ENCODE data around the gene RDH5. TPM values are rescaled to one million over a fixed set of nuclear protein-coding genes. Genes with fewer than 3 reads are reported as not detected.

The RDH5 gene
- total RNA-seq (2014; rRNA removed; shearing (Covaris generic)) = 15.4 and 27.2 TPM in 2 replicates
- 15.6 and 17.6 TPM in 2 replicates for polyA plus RNA-seq (2016; fragmentation: Nextera tagmentation; extraction: Ambion mirVana)

GRCh38 chr12:55720071-55720564 is at the start of gene RDH5:
RDH5 (plus strand) TSS chr12:55720393; CDS start chr12:55721185, 792 bp downstream.
- no peaks in the 10 kb centered on the region for H3K27me3 ChIP-seq (replicated peaks; ENCODE audit: insufficient read depth)
- H3K9ac ChIP-seq = peak within 1 kb of the TSS; percentile 65
- no peak within 1 kb of the TSS for H2AFZ ChIP-seq
- H3F3A ChIP-seq (ENCODE audit: insufficient read depth) = peaks cover 89% of the 10 kb centered on the region
- no peaks in the 10 kb centered on the region for H3K9me3 ChIP-seq (ENCODE audit: low read depth)
- H3K79me2 ChIP-seq (ENCODE audit: insufficient read depth) = 0 out of 2 replicates have a peak, but pooled peaks cover 4% of the 10 kb centered on the region
- peaks cover 63% of the 10 kb centered on the region for H3K4me1 ChIP-seq (ENCODE audit: insufficient read depth)
- peak within 1 kb of the TSS; percentile 90 for H3K4me2 ChIP-seq (ENCODE audit: unreplicated experiment)
- H3K9me2 ChIP-seq (ENCODE audit: insufficient read depth) = no peaks in the 10 kb centered on the region
- DNase-seq = peak; percentile 94
- peak within 1 kb of the TSS; percentile 65 for H3K4me3 ChIP-seq
- H3K36me3 ChIP-seq (ENCODE audit: low read depth) = peaks cover 20% of the 10 kb centered on the region
- H4K20me1 ChIP-seq (ENCODE audit: insufficient read depth) = no peaks in the 10 kb centered on the region
- H3K27ac ChIP-seq = peak within 1 kb of the TSS; percentile 81
- TF ChIP-seq EZH2phosphoT487 (IDR thresholded peaks at IDR 0.05; ENCODE audit: insufficient read depth, low read depth) (no peak), EZH2 (IDR thresholded peaks at IDR 0.05; ENCODE audit: insufficient read depth, poor library complexity, severe bottlenecking) (no peak)
- 8% methylated on average over 6 of the region's 6 CpGs for WGBS, 2 experiments (ENCODE audit: low coverage in 1 of 2, low lambda C conversion rate in 2 of 2, missing lambda C conversion rate in 2 of 2)
- in situ Hi-C loops (cut with MboI) = no loop called here

- Histone ChIP-seq H3K4me2 (ENCODE audit: unreplicated experiment) (no peak overlapping the region), H3K9me2 (ENCODE audit: insufficient read depth) (no peaks in the 10 kb centered on the region), H3F3A (ENCODE audit: insufficient read depth) (no peaks in the 10 kb centered on the region), H2AFZ (no peak overlapping the region), H3K36me3 (ENCODE audit: low read depth) (no peaks in the 10 kb centered on the region), H3K79me2 (ENCODE audit: insufficient read depth) (no peaks in the 10 kb centered on the region), H3K9ac (no peak overlapping the region), H3K4me1 (ENCODE audit: insufficient read depth) (no peaks in the 10 kb centered on the region), H3K9me3 (ENCODE audit: low read depth) (no peaks in the 10 kb centered on the region), H3K4me3 (no peak overlapping the region), H3K27ac (no peak overlapping the region), H4K20me1 (ENCODE audit: insufficient read depth) (no peaks in the 10 kb centered on the region), H3K27me3 (replicated peaks; ENCODE audit: insufficient read depth) (no peaks in the 10 kb centered on the region)
- in situ Hi-C loops (cut with MboI) = no loop called here
- TF ChIP-seq EZH2phosphoT487 (IDR thresholded peaks at IDR 0.05; ENCODE audit: insufficient read depth, low read depth) (no peak), EZH2 (IDR thresholded peaks at IDR 0.05; ENCODE audit: insufficient read depth, poor library complexity, severe bottlenecking) (no peak)
- DNase-seq = no peak
- 16 to 24% methylated on average over 4 of the region's 4 CpGs for WGBS, 2 experiments (ENCODE audit: low coverage in 1 of 2, low lambda C conversion rate in 2 of 2, missing lambda C conversion rate in 2 of 2)
These were observed 48.4 kb upstream of the RDH5 start for GRCh38 chr12:55671746-55672145.

- no peak for DNase-seq
- in situ Hi-C loops (cut with MboI) = no loop called here
These were observed 46.6 kb upstream of the RDH5 start for GRCh38 chr12:55673638-55674037.

GRCh38 chr12:55675666-55676065 is 44.5 kb upstream of the RDH5 start:
- H3K79me2 ChIP-seq (ENCODE audit: insufficient read depth) = no peaks in the 10 kb centered on the region
- no peak for DNase-seq
- no peaks in the 10 kb centered on the region for H3K27me3 ChIP-seq (replicated peaks; ENCODE audit: insufficient read depth)

More at GRCh38 chr12:55673638-55674037, 46.6 kb upstream of the RDH5 start:
- Histone ChIP-seq H3K9ac (no peak overlapping the region), H3K36me3 (ENCODE audit: low read depth) (no peaks in the 10 kb centered on the region), H4K20me1 (ENCODE audit: insufficient read depth) (no peaks in the 10 kb centered on the region), H3K27ac (no peak overlapping the region), H3K4me1 (ENCODE audit: insufficient read depth) (no peaks in the 10 kb centered on the region), H2AFZ (no peak overlapping the region), H3K4me2 (ENCODE audit: unreplicated experiment) (no peak overlapping the region), H3K27me3 (replicated peaks; ENCODE audit: insufficient read depth) (no peaks in the 10 kb centered on the region), H3K9me2 (ENCODE audit: insufficient read depth) (no peaks in the 10 kb centered on the region), H3K79me2 (ENCODE audit: insufficient read depth) (no peaks in the 10 kb centered on the region), H3K4me3 (no peak overlapping the region), H3F3A (ENCODE audit: insufficient read depth) (no peaks in the 10 kb centered on the region), H3K9me3 (ENCODE audit: low read depth) (no peaks in the 10 kb centered on the region)
- TF ChIP-seq EZH2phosphoT487 (IDR thresholded peaks at IDR 0.05; ENCODE audit: insufficient read depth, low read depth) (no peak), EZH2 (IDR thresholded peaks at IDR 0.05; ENCODE audit: insufficient read depth, poor library complexity, severe bottlenecking) (no peak)

More at GRCh38 chr12:55675666-55676065, 44.5 kb upstream of the RDH5 start:
- in situ Hi-C loops (cut with MboI) = no loop called here
- WGBS, 2 experiments (ENCODE audit: low coverage in 1 of 2, low lambda C conversion rate in 2 of 2, missing lambda C conversion rate in 2 of 2) = 80 to 83% methylated on average over 8 of the region's 8 CpGs
- no peak overlapping the region for H3K4me2 ChIP-seq (ENCODE audit: unreplicated experiment)
- H3K9me2 ChIP-seq (ENCODE audit: insufficient read depth) = no peaks in the 10 kb centered on the region
- TF ChIP-seq EZH2 (IDR thresholded peaks at IDR 0.05; ENCODE audit: insufficient read depth, poor library complexity, severe bottlenecking) = no peak
- TF ChIP-seq EZH2phosphoT487 (IDR thresholded peaks at IDR 0.05; ENCODE audit: insufficient read depth, low read depth) = no peak
- H3K4me3 ChIP-seq = no peak overlapping the region
- no peak overlapping the region for H3K9ac ChIP-seq
- H3F3A ChIP-seq (ENCODE audit: insufficient read depth) = peaks cover 4% of the 10 kb centered on the region
- H4K20me1 ChIP-seq (ENCODE audit: insufficient read depth) = no peaks in the 10 kb centered on the region
- H3K4me1 ChIP-seq (ENCODE audit: insufficient read depth) = no peaks in the 10 kb centered on the region
- no peaks in the 10 kb centered on the region for H3K36me3 ChIP-seq (ENCODE audit: low read depth)
- H2AFZ ChIP-seq = no peak overlapping the region
- no peak overlapping the region for H3K27ac ChIP-seq
- H3K9me3 ChIP-seq (ENCODE audit: low read depth) = no peaks in the 10 kb centered on the region
